Measurements from ENCODE around the gene SCAI. TPM values are rescaled to one million over a fixed set of nuclear protein-coding genes. Genes with fewer than 3 reads are reported as not detected.
"Not testable (repeated sequence)": the region's sequence is repeated elsewhere in the genome, so short reads cannot be mapped to it uniquely, and the experiment has no call there.

Gene SCAI
- total and polyA plus RNA-seq, 2 experiments from 2014 or later = 13.3 to 35.0 TPM

DNA sequence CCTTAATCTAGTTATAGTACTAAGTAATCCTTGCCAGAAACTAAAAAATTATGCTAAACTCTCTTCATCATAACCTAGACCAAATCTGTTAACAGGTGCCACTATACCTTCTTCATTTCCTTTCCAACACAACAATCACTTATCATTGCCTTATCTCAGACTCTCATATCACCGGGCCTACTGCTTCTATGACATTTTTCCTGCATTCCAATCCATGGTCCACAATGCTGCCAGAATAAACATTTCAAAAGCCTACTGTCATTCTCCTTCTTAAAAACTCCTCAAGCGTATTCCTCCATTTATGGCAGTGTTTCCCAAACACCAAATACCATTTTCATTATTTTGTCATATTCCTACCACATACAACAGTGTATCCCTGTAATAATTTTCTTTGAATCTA, 39.7 kb upstream of the SCAI start (continued):
- TF ChIP-seq ZNF114 (CRISPR knock-in tag; IDR thresholded peaks at IDR 0.05) (no peak), EZH2phosphoT487 (IDR thresholded peaks at IDR 0.05; ENCODE audit: unreplicated experiment) (no peak), EZH2 (IDR thresholded peaks at IDR 0.05; ENCODE audit: low read depth, unreplicated experiment) (no peak), JUNB (IDR thresholded peaks at IDR 0.05; ENCODE audit: unreplicated experiment) (no peak), NANOG (IDR thresholded peaks at IDR 0.05; ENCODE audit: borderline replicate concordance) (no peak), POLR2AphosphoS5 (IDR thresholded peaks at IDR 0.05; ENCODE audit: low read depth) (no peak)
- TF ChIP-seq, protein P1, sequence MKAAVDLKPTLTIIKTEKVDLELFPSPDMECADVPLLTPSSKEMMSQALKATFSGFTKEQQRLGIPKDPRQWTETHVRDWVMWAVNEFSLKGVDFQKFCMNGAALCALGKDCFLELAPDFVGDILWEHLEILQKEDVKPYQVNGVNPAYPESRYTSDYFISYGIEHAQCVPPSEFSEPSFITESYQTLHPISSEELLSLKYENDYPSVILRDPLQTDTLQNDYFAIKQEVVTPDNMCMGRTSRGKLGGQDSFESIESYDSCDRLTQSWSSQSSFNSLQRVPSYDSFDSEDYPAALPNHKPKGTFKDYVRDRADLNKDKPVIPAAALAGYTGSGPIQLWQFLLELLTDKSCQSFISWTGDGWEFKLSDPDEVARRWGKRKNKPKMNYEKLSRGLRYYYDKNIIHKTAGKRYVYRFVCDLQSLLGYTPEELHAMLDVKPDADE (IDR thresholded peaks at IDR 0.05) = no peak
- TF ChIP-seq, protein P2, sequence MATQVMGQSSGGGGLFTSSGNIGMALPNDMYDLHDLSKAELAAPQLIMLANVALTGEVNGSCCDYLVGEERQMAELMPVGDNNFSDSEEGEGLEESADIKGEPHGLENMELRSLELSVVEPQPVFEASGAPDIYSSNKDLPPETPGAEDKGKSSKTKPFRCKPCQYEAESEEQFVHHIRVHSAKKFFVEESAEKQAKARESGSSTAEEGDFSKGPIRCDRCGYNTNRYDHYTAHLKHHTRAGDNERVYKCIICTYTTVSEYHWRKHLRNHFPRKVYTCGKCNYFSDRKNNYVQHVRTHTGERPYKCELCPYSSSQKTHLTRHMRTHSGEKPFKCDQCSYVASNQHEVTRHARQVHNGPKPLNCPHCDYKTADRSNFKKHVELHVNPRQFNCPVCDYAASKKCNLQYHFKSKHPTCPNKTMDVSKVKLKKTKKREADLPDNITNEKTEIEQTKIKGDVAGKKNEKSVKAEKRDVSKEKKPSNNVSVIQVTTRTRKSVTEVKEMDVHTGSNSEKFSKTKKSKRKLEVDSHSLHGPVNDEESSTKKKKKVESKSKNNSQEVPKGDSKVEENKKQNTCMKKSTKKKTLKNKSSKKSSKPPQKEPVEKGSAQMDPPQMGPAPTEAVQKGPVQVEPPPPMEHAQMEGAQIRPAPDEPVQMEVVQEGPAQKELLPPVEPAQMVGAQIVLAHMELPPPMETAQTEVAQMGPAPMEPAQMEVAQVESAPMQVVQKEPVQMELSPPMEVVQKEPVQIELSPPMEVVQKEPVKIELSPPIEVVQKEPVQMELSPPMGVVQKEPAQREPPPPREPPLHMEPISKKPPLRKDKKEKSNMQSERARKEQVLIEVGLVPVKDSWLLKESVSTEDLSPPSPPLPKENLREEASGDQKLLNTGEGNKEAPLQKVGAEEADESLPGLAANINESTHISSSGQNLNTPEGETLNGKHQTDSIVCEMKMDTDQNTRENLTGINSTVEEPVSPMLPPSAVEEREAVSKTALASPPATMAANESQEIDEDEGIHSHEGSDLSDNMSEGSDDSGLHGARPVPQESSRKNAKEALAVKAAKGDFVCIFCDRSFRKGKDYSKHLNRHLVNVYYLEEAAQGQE (IDR thresholded peaks at IDR 0.05; ENCODE audit: unreplicated experiment) = no peak

DNA sequence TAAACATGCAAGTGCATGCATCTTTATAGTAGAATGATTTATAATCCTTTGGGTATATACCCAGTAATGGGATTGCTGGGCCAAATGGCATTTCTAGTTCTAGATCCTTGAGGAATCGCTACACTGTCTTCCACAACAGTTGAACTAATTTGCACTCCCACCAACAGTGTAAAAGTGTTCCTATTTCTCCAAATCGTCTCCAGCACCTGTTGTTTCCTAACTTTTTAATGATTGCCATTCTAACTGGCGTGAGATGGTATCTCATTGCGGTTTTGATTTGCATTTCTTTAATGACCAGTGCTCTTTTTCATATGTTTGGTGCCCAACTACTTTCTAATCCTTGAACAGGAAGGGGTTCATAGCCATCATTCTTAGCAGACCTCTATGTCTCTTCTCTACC, 38.4 kb upstream of the SCAI start:
- not testable (repeated sequence) for H3K27me3 Mint-ChIP-seq (ENCODE audit: insufficient read depth, low read depth, poor library complexity); H3K4me1 ChIP-seq (ENCODE audit: insufficient read depth); H3K36me3 ChIP-seq (ENCODE audit: insufficient read depth); H3K4me3 ChIP-seq; DNase-seq (ENCODE audit: low spot score); H3K4me2 ChIP-seq; H3F3A ChIP-seq (replicated peaks; ENCODE audit: low read depth); H3K9me2 ChIP-seq (ENCODE audit: insufficient read depth); H3K4me3 Mint-ChIP-seq; H3K36me3 Mint-ChIP-seq (ENCODE audit: low read depth); H3K27me3 ChIP-seq (ENCODE audit: insufficient read depth); H3K9me3 Mint-ChIP-seq; ATAC-seq; H2AFZ ChIP-seq; H3K27ac Mint-ChIP-seq
- Histone ChIP-seq H4K20me1 (replicated peaks; ENCODE audit: insufficient read depth) (peaks cover 60% of the 10 kb centered on the region), H3K27ac (ENCODE audit: low read depth) (peak overlapping the region; percentile 66), H3K79me2 (replicated peaks; ENCODE audit: insufficient read depth) (peaks cover 100% of the 10 kb centered on the region)
- peaks cover 14% of the 10 kb centered on the region; the same call in 2 of the 3 replicates for H3K4me1 Mint-ChIP-seq

DNA sequence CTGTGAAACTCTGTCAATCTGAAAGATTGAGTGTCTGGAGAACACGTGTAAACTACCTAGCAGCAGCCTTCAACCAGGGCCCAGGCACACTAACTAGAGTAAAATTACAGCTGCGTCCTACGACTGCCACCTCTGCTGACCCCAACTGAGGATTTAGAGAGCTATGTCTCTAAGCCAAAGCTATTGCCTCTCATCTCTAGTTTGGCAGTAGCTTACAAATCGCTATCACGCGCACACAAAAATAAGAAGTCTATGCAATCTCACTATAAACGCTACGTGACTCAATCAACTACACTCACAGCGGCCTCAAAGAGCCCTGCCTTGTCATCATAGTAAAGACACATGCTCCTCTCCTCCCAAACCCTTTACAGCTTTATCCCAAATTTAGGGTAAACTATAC, 37.5 kb upstream of the SCAI start:
- H4K20me1 ChIP-seq (replicated peaks; ENCODE audit: insufficient read depth) = peaks cover 59% of the 10 kb centered on the region
- no peak for ATAC-seq
- H3K9me2 ChIP-seq (ENCODE audit: insufficient read depth) = no peaks in the 10 kb centered on the region
- peaks cover 16% of the 10 kb centered on the region; the same call in 2 of the 3 replicates for H3K4me1 Mint-ChIP-seq
- peaks cover 4% of the 10 kb centered on the region; the same call in 1 of the 2 replicates for H3K4me1 ChIP-seq (ENCODE audit: insufficient read depth)
- peak overlapping the region; percentile 65 for H3K27ac Mint-ChIP-seq
- no peak overlapping the region for H2AFZ ChIP-seq
- peaks cover 6% of the 10 kb centered on the region for H3K27me3 Mint-ChIP-seq (ENCODE audit: insufficient read depth, low read depth, poor library complexity)
- H3K4me3 ChIP-seq = no peak overlapping the region
- no peaks in the 10 kb centered on the region for H3K36me3 Mint-ChIP-seq (ENCODE audit: low read depth)
- H3K27ac ChIP-seq (ENCODE audit: low read depth) = 0 out of 2 replicates have a peak overlapping the region, but pooled peaks have one; percentile 14
- H3K9me3 Mint-ChIP-seq = no peaks in the 10 kb centered on the region
- H3K4me3 Mint-ChIP-seq = no peak overlapping the region
- H3K79me2 ChIP-seq (replicated peaks; ENCODE audit: insufficient read depth) = peaks cover 100% of the 10 kb centered on the region
- no peaks in the 10 kb centered on the region for H3K27me3 ChIP-seq (ENCODE audit: insufficient read depth)
- no peaks in the 10 kb centered on the region for H3K36me3 ChIP-seq (ENCODE audit: insufficient read depth)
- H3K4me2 ChIP-seq = no peak overlapping the region
- no peak for DNase-seq (ENCODE audit: low spot score)
- H3F3A ChIP-seq (replicated peaks; ENCODE audit: low read depth) = no peaks in the 10 kb centered on the region
- TF ChIP-seq CREB1 (CRISPR knock-in tag; IDR thresholded peaks at IDR 0.05; ENCODE audit: low read depth) (no peak), NANOG (IDR thresholded peaks at IDR 0.05; ENCODE audit: borderline replicate concordance) (no peak), STAT1 (IDR thresholded peaks at IDR 0.05; ENCODE audit: unreplicated experiment) (no peak)
- TF ChIP-seq, protein P3, sequence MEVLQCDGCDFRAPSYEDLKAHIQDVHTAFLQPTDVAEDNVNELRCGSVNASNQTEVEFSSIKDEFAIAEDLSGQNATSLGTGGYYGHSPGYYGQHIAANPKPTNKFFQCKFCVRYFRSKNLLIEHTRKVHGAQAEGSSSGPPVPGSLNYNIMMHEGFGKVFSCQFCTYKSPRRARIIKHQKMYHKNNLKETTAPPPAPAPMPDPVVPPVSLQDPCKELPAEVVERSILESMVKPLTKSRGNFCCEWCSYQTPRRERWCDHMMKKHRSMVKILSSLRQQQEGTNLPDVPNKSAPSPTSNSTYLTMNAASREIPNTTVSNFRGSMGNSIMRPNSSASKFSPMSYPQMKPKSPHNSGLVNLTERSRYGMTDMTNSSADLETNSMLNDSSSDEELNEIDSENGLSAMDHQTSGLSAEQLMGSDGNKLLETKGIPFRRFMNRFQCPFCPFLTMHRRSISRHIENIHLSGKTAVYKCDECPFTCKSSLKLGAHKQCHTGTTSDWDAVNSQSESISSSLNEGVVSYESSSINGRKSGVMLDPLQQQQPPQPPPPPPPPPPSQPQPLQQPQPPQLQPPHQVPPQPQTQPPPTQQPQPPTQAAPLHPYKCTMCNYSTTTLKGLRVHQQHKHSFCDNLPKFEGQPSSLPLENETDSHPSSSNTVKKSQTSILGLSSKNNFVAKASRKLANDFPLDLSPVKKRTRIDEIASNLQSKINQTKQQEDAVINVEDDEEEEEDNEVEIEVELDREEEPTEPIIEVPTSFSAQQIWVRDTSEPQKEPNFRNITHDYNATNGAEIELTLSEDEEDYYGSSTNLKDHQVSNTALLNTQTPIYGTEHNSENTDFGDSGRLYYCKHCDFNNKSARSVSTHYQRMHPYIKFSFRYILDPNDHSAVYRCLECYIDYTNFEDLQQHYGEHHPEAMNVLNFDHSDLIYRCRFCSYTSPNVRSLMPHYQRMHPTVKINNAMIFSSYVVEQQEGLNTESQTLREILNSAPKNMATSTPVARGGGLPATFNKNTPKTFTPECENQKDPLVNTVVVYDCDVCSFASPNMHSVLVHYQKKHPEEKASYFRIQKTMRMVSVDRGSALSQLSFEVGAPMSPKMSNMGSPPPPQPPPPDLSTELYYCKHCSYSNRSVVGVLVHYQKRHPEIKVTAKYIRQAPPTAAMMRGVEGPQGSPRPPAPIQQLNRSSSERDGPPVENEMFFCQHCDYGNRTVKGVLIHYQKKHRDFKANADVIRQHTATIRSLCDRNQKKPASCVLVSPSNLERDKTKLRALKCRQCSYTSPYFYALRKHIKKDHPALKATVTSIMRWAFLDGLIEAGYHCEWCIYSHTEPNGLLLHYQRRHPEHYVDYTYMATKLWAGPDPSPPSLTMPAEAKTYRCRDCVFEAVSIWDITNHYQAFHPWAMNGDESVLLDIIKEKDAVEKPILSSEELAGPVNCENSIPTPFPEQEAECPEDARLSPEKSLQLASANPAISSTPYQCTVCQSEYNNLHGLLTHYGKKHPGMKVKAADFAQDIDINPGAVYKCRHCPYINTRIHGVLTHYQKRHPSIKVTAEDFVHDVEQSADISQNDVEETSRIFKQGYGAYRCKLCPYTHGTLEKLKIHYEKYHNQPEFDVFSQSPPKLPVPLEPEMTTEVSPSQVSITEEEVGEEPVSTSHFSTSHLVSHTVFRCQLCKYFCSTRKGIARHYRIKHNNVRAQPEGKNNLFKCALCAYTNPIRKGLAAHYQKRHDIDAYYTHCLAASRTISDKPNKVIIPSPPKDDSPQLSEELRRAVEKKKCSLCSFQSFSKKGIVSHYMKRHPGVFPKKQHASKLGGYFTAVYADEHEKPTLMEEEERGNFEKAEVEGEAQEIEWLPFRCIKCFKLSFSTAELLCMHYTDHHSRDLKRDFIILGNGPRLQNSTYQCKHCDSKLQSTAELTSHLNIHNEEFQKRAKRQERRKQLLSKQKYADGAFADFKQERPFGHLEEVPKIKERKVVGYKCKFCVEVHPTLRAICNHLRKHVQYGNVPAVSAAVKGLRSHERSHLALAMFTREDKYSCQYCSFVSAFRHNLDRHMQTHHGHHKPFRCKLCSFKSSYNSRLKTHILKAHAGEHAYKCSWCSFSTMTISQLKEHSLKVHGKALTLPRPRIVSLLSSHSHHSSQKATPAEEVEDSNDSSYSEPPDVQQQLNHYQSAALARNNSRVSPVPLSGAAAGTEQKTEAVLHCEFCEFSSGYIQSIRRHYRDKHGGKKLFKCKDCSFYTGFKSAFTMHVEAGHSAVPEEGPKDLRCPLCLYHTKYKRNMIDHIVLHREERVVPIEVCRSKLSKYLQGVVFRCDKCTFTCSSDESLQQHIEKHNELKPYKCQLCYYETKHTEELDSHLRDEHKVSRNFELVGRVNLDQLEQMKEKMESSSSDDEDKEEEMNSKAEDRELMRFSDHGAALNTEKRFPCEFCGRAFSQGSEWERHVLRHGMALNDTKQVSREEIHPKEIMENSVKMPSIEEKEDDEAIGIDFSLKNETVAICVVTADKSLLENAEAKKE (CRISPR knock-in tag; IDR thresholded peaks at IDR 0.05) = no peak
